KOPT-K1 (cell line): ENCODE data around the gene CTNNA3.

Experiments used
- H3K27ac ChIP-seq: fragments of 200-600 bp; sonication (generic); 2 replicates; pipeline ENCODE4 v1.5.1; 2016; ENCODE audit warnings: antibody characterized with exemption, mild to moderate bottlenecking, low read depth, low read length; ENCODE audit not compliant: poor library complexity, severe bottlenecking
- H3K36me3 ChIP-seq: fragments of 200-600 bp; sonication (generic); 2 replicates; pipeline ENCODE4 v1.5.1; 2017; ENCODE audit warnings: antibody characterized with exemption, mild to moderate bottlenecking, low read length, moderate library complexity; ENCODE audit not compliant: insufficient read depth
- H3K9me3 ChIP-seq: fragments of 200-600 bp; sonication (generic); 2 replicates; pipeline ENCODE4 v1.5.1; 2017; ENCODE audit warnings: antibody characterized with exemption, low read length, mild to moderate bottlenecking; ENCODE audit not compliant: insufficient read depth, poor library complexity, severe bottlenecking

CTNNA3 gene

GRCh38 chr10:67521546-67521945, 174.4 kb downstream of the CTNNA3 start:
- Histone ChIP-seq H3K27ac (no peak overlapping the region), H3K36me3 (no peaks in the 10 kb centered on the region), H3K9me3 (no peaks in the 10 kb centered on the region)

GRCh38 chr10:67520924-67521520, 175.0 kb downstream of the CTNNA3 start:
- H3K36me3 ChIP-seq: no peaks in the 10 kb centered on the region
- H3K9me3 ChIP-seq: no peaks in the 10 kb centered on the region
- H3K27ac ChIP-seq: no peak overlapping the region

GRCh38 chr10:67519434-67519833, 176.6 kb downstream of the CTNNA3 start:
- no peaks in the 10 kb centered on the region for H3K36me3 ChIP-seq
- H3K9me3 ChIP-seq: no peaks in the 10 kb centered on the region
- H3K27ac ChIP-seq: no peak overlapping the region

- Histone ChIP-seq H3K36me3 (no peaks in the 10 kb centered on the region), H3K27ac (no peak overlapping the region), H3K9me3 (no peaks in the 10 kb centered on the region)
These were observed 177.2 kb downstream of the CTNNA3 start for GRCh38 chr10:67518756-67519155.

GRCh38 chr10:67518043-67518442, 178.0 kb downstream of the CTNNA3 start:
- no peaks in the 10 kb centered on the region for H3K36me3 ChIP-seq
- H3K9me3 ChIP-seq: no peaks in the 10 kb centered on the region
- no peak overlapping the region for H3K27ac ChIP-seq

GRCh38 chr10:67506757-67507091, 189.3 kb downstream of the CTNNA3 start:
- Histone ChIP-seq H3K36me3 (no peaks in the 10 kb centered on the region), H3K9me3 (no peaks in the 10 kb centered on the region), H3K27ac (no peak overlapping the region)

DNA sequence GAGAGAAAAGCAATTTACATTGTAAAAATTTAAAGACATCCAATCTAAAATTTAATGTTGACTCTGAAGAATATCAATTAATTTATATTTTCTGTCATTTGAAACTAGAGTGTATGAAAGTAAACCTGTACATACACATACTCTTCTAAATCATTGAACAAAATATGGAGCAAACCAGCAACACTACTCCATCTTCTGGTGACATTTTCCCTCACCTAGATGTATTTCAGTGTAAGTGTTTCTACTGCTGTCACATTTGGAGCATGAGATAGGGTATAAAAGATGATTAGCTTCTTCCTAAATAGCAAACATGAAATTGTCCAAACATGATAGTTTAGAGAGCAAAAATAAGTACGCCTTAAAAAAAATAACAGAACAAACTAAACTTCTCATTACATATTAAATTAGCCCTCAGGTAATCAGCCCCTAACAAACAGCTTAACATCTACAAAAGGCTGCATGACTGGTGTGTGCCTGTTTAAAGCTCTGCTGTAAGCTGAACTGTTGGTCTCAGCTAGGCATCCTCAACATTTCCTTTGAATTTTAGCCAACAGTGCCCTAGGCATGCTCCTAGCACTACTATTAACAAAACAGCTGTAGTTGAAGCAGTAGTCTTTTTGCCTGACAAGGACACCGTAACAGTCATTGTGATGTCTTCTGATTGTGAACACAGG, 189.8 kb downstream of the CTNNA3 start:
- Histone ChIP-seq H3K9me3 (no peaks in the 10 kb centered on the region), H3K36me3 (no peaks in the 10 kb centered on the region), H3K27ac (no peak overlapping the region)

- no peak overlapping the region for H3K27ac ChIP-seq
- H3K36me3 ChIP-seq: no peaks in the 10 kb centered on the region
- no peaks in the 10 kb centered on the region for H3K9me3 ChIP-seq
These were observed 203.5 kb downstream of the CTNNA3 start for GRCh38 chr10:67492317-67493019.

- H3K36me3 ChIP-seq: no peaks in the 10 kb centered on the region
- no peaks in the 10 kb centered on the region for H3K9me3 ChIP-seq
- no peak overlapping the region for H3K27ac ChIP-seq
These were observed 207.9 kb downstream of the CTNNA3 start for GRCh38 chr10:67487906-67488619.

- H3K9me3 ChIP-seq: no peaks in the 10 kb centered on the region
- H3K27ac ChIP-seq: no peak overlapping the region
- H3K36me3 ChIP-seq: no peaks in the 10 kb centered on the region
These were observed 208.8 kb downstream of the CTNNA3 start for GRCh38 chr10:67487199-67487598.

- H3K9me3 ChIP-seq: peaks cover 4% of the 10 kb centered on the region
- no peaks in the 10 kb centered on the region for H3K36me3 ChIP-seq
- H3K27ac ChIP-seq: no peak overlapping the region
These were observed 218.1 kb downstream of the CTNNA3 start for GRCh38 chr10:67477868-67478267.

DNA sequence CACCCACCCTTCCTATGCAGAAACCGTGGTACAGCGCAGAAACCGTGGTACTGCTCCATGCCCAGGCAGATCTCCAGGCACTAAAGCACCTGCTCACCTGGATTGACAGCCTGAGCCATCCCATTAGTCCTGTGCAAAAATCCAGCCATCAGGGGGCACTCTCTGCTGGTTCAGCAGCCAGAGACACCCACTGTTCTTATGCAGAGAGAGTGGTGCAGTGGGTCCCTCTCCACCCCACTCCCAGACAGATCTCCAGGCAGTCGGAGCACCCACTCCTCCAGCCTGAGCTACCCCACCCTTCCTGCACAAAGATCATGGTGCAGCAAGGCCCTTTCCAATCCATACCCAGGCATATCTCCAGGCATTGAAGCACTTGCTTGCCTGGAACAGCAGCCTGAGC, 219.8 kb downstream of the CTNNA3 start:
- Histone ChIP-seq H3K27ac (no peak overlapping the region), H3K36me3 (no peaks in the 10 kb centered on the region), H3K9me3 (peaks cover 4% of the 10 kb centered on the region)

DNA sequence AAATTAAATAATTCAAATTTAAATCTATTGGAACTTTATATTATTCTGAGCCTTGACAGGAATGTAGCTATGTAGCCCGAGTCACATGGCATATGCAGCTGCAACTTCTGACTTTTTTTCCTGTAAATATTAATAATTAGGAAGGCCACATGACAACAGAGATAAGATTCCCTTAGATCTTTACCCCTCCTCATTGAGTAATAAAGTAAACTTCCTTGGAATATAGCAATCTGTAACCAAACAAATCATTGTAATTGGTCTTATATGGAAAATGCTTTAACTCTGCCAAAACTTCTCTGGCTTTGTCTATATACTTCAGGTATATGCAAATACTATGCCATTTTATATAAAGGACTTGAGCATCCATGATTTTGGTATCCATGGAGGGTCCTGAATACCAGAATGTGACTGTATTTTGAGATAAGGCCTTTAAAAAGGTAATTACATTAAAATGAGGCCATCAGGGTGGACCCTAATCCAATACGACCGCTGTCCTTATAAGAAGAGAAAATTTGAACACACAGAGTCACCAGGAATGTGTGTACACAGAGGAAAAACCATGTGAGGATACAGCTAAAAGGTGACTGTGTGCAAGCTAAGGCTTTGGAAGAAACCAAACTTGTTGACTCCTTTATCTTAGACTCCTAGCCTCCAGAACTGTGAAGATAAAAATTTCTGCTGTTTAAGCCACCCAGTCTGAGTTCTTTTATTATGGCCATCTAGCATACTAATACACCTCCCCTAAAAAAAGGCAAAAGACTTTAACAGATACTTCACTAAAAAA, 222.0 kb downstream of the CTNNA3 start:
- Histone ChIP-seq H3K9me3 (peaks cover 4% of the 10 kb centered on the region), H3K36me3 (no peaks in the 10 kb centered on the region), H3K27ac (no peak overlapping the region)

- Histone ChIP-seq H3K9me3 (no peaks in the 10 kb centered on the region), H3K27ac (no peak overlapping the region), H3K36me3 (no peaks in the 10 kb centered on the region)
These were observed 225.0 kb downstream of the CTNNA3 start for GRCh38 chr10:67471022-67471421.

- H3K27ac ChIP-seq: no peak overlapping the region
- H3K9me3 ChIP-seq: no peaks in the 10 kb centered on the region
- no peaks in the 10 kb centered on the region for H3K36me3 ChIP-seq
These were observed 231.7 kb downstream of the CTNNA3 start for GRCh38 chr10:67464278-67464677.
